ENCODE data around the gene NPLOC4.

DNA sequence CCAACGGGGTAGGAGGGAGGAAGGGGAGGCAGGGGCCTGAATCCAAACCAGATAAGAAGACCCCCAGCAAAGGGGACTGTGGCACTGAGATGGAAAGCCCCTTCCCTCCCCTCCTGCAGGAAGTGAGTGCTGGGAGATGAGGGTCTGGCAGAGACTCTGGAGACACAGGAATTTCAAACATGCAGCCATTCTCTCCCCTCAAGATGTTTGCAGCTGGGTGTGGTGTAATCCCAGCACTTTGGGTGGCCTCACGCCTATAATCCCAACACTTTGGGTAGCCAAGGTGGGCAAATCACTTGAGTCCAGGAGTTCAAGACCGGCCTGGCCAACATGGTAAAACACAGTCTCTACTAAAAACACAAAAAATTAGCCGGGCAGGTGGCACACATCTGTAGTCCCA, 50.8 kb downstream of the NPLOC4 start:
- TF ChIP-seq, protein P1, sequence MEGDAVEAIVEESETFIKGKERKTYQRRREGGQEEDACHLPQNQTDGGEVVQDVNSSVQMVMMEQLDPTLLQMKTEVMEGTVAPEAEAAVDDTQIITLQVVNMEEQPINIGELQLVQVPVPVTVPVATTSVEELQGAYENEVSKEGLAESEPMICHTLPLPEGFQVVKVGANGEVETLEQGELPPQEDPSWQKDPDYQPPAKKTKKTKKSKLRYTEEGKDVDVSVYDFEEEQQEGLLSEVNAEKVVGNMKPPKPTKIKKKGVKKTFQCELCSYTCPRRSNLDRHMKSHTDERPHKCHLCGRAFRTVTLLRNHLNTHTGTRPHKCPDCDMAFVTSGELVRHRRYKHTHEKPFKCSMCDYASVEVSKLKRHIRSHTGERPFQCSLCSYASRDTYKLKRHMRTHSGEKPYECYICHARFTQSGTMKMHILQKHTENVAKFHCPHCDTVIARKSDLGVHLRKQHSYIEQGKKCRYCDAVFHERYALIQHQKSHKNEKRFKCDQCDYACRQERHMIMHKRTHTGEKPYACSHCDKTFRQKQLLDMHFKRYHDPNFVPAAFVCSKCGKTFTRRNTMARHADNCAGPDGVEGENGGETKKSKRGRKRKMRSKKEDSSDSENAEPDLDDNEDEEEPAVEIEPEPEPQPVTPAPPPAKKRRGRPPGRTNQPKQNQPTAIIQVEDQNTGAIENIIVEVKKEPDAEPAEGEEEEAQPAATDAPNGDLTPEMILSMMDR (IDR thresholded peaks at IDR 0.05): no peak
- TF ChIP-seq POLR2A (IDR thresholded peaks at IDR 0.05): no peak
- no peak for TF ChIP-seq EP300 (IDR thresholded peaks at IDR 0.05)
